ENCODE results near the gene KLK5. TPM values are rescaled to one million over a fixed set of nuclear protein-coding genes. Genes with fewer than 3 reads are reported as not detected.

Gene KLK5
- total and polyA plus RNA-seq, 4 donors, result not detected

- no peak for DNase-seq (ENCODE audit: low spot score)
- TF ChIP-seq REST (IDR thresholded peaks at IDR 0.05) (no peak), HNF4G (IDR thresholded peaks at IDR 0.05) (no peak), HNF4A (conservative IDR thresholded peaks at IDR 0.05) (no peak), FOXA1 (IDR thresholded peaks at IDR 0.05) (no peak), NR2F2 (IDR thresholded peaks at IDR 0.05) (no peak), GABPA (IDR thresholded peaks at IDR 0.05 in 1 of 2, conservative IDR thresholded peaks at IDR 0.05 in 1 of 2) (no peak), RAD21 (IDR thresholded peaks at IDR 0.05) (no peak), JUND (IDR thresholded peaks at IDR 0.05) (no peak), RXRA (IDR thresholded peaks at IDR 0.05) (no peak), EGR1 (IDR thresholded peaks at IDR 0.05; ENCODE audit: low read depth in 2 of 2) (no peak)
- TF ChIP-seq, protein P1, sequence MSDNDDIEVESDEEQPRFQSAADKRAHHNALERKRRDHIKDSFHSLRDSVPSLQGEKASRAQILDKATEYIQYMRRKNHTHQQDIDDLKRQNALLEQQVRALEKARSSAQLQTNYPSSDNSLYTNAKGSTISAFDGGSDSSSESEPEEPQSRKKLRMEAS (IDR thresholded peaks at IDR 0.05), result no peak
- TF ChIP-seq, protein P2, sequence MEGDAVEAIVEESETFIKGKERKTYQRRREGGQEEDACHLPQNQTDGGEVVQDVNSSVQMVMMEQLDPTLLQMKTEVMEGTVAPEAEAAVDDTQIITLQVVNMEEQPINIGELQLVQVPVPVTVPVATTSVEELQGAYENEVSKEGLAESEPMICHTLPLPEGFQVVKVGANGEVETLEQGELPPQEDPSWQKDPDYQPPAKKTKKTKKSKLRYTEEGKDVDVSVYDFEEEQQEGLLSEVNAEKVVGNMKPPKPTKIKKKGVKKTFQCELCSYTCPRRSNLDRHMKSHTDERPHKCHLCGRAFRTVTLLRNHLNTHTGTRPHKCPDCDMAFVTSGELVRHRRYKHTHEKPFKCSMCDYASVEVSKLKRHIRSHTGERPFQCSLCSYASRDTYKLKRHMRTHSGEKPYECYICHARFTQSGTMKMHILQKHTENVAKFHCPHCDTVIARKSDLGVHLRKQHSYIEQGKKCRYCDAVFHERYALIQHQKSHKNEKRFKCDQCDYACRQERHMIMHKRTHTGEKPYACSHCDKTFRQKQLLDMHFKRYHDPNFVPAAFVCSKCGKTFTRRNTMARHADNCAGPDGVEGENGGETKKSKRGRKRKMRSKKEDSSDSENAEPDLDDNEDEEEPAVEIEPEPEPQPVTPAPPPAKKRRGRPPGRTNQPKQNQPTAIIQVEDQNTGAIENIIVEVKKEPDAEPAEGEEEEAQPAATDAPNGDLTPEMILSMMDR (IDR thresholded peaks at IDR 0.05; ENCODE audit: low read depth, low read length, missing input control), result no peak
- H3K27me3 ChIP-seq (ENCODE audit: control insufficient read depth in 4 of 4, insufficient read depth in 4 of 4, low read length in 3 of 4), result peaks cover 0 to 4% (median under 1%) of the 10 kb centered on the region in 4 donors
These were observed 48.7 kb upstream of the KLK5 start, which contains the start of gene KLK8 for GRCh38 chr19:51001515-51001914. Gene KLK8, minus strand, starts transcription at chr19:51001604. Its CDS starts 437 bp downstream, at chr19:51001167.

DNA sequence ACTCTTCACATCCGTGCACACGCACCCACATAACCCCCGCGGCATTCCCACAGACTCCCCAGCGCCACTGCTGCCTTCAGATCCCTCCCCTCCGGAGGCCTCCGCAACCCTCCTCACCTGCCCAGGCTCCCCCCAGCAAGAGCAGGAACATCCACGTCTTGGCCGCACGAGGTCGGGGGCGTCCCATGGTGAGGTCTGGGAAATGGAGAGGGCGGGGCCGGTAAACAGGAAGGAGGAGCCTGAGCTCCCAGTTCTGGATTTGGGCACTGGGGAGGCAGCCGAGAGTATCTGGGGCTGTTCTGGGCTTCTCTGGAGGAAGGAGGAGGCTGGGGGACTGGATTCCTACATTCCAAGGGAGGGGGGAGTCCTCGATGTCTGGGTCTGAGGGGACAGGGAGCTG is 48.1 kb upstream of the KLK5 start:
- DNase-seq (ENCODE audit: low spot score), result no peak
- 36% methylated on average over 16 of the region's 16 CpGs for WGBS
- Histone ChIP-seq H3K27ac (ENCODE audit: low read depth in 1 of 2, low read length in 2 of 2) (no peak overlapping the region), H3K36me3 (ENCODE audit: control insufficient read depth in 4 of 4, insufficient read depth in 3 of 4, low read depth in 1 of 4, low read length in 3 of 4) (no peaks in the 10 kb centered on the region), H3K9ac (ENCODE audit: low read depth in 1 of 2, low read length in 2 of 2) (no peak overlapping the region), H3K4me3 (ENCODE audit: low read depth in 1 of 3, low read length in 3 of 3) (no peak overlapping the region), H3K27me3 (ENCODE audit: control insufficient read depth in 4 of 4, insufficient read depth in 4 of 4, low read length in 3 of 4) (peaks cover 0 to 4% (median under 1%) of the 10 kb centered on the region in 4 donors), H3K4me1 (ENCODE audit: control insufficient read depth in 4 of 4, insufficient read depth in 4 of 4, low read length in 3 of 4) (no peaks in the 10 kb centered on the region), H3K9me3 (ENCODE audit: control insufficient read depth in 4 of 4, low read length in 3 of 4) (no peaks in the 10 kb centered on the region)
- TF ChIP-seq, protein P3, sequence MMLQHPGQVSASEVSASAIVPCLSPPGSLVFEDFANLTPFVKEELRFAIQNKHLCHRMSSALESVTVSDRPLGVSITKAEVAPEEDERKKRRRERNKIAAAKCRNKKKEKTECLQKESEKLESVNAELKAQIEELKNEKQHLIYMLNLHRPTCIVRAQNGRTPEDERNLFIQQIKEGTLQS (IDR thresholded peaks at IDR 0.05), result no peak
- no peak for TF ChIP-seq RXRA (IDR thresholded peaks at IDR 0.05)
- no peak for TF ChIP-seq SP1 (IDR thresholded peaks at IDR 0.05)
- TF ChIP-seq YY1 (IDR thresholded peaks at IDR 0.05), result no peak
- no peak for TF ChIP-seq GABPA (IDR thresholded peaks at IDR 0.05 in 1 of 2, conservative IDR thresholded peaks at IDR 0.05 in 1 of 2)
- TF ChIP-seq, protein P2 (IDR thresholded peaks at IDR 0.05; ENCODE audit: low read depth, low read length, missing input control), result no peak
- no peak for TF ChIP-seq FOXA2 (IDR thresholded peaks at IDR 0.05)
- TF ChIP-seq, protein P1 (IDR thresholded peaks at IDR 0.05), result no peak
- TF ChIP-seq REST (IDR thresholded peaks at IDR 0.05), result no peak
- no peak for TF ChIP-seq FOXA1 (IDR thresholded peaks at IDR 0.05)
- no peak for TF ChIP-seq TAF1 (conservative IDR thresholded peaks at IDR 0.05)
- TF ChIP-seq NR2F2 (IDR thresholded peaks at IDR 0.05), result no peak
- TF ChIP-seq HNF4G (IDR thresholded peaks at IDR 0.05), result no peak
- TF ChIP-seq HNF4A (conservative IDR thresholded peaks at IDR 0.05), result no peak
- no peak for TF ChIP-seq JUND (IDR thresholded peaks at IDR 0.05)
- TF ChIP-seq RAD21 (IDR thresholded peaks at IDR 0.05), result no peak
- no peak for TF ChIP-seq EGR1 (IDR thresholded peaks at IDR 0.05; ENCODE audit: low read depth in 2 of 2)

More at GRCh38 chr19:51001515-51001914, 48.7 kb upstream of the KLK5 start, which contains the start of gene KLK8:
- Histone ChIP-seq H3K4me3 (ENCODE audit: low read depth in 1 of 3, low read length in 3 of 3) (no peak within 1 kb of the TSS), H3K4me1 (ENCODE audit: control insufficient read depth in 4 of 4, insufficient read depth in 4 of 4, low read length in 3 of 4) (no peaks in the 10 kb centered on the region), H3K27ac (ENCODE audit: low read depth in 1 of 2, low read length in 2 of 2) (no peak within 1 kb of the TSS), H3K9me3 (ENCODE audit: control insufficient read depth in 4 of 4, low read length in 3 of 4) (no peaks in the 10 kb centered on the region), H3K9ac (ENCODE audit: low read depth in 1 of 2, low read length in 2 of 2) (no peak within 1 kb of the TSS), H3K36me3 (ENCODE audit: control insufficient read depth in 4 of 4, insufficient read depth in 3 of 4, low read depth in 1 of 4, low read length in 3 of 4) (no peaks in the 10 kb centered on the region)
- WGBS, result 30% methylated on average over 7 of the region's 7 CpGs

Data from liver (tissue), 9 donors.